ENCODE measurements around the gene CELF2. TPM values are rescaled to one million over a fixed set of nuclear protein-coding genes. Genes with fewer than 3 reads are reported as not detected.
A peak's percentile ranks its signal among the peaks of the same experiment; 100 is the strongest.

Gene CELF2
- total RNA-seq, 1 donor from 2014 or later, result 134 TPM

- peaks cover 84% of the 10 kb centered on the region for H3K4me1 Mint-ChIP-seq (ENCODE audit: low read depth)
- DNase-seq (ENCODE audit: low spot score), result no peak
- H3K9me3 Mint-ChIP-seq, result no peaks in the 10 kb centered on the region
- intact Hi-C loops (cut with micrococcal nuclease), result no loop called here
- H3K27ac Mint-ChIP-seq, result peak overlapping the region; percentile 84
- no peaks in the 10 kb centered on the region for H3K27me3 Mint-ChIP-seq (ENCODE audit: low read depth)
- H3K36me3 Mint-ChIP-seq (ENCODE audit: low read depth), result peaks cover 94% of the 10 kb centered on the region
- H3K4me3 Mint-ChIP-seq (ENCODE audit: low read depth), result no peak overlapping the region
These were observed 206.0 kb downstream of the CELF2 start for GRCh38 chr10:11223507-11224140.

GRCh38 chr10:11224321-11224720 is 206.6 kb downstream of the CELF2 start:
- H3K27ac Mint-ChIP-seq, result peak overlapping the region; percentile 90
- H3K27me3 Mint-ChIP-seq (ENCODE audit: low read depth), result no peaks in the 10 kb centered on the region
- no peak overlapping the region for H3K4me3 Mint-ChIP-seq (ENCODE audit: low read depth)
- peaks cover 94% of the 10 kb centered on the region for H3K36me3 Mint-ChIP-seq (ENCODE audit: low read depth)
- DNase-seq (ENCODE audit: low spot score), result no peak
- intact Hi-C loops (cut with micrococcal nuclease), result no loop called here
- peaks cover 84% of the 10 kb centered on the region for H3K4me1 Mint-ChIP-seq (ENCODE audit: low read depth)
- H3K9me3 Mint-ChIP-seq, result no peaks in the 10 kb centered on the region

GRCh38 chr10:11224792-11225416 is 207.2 kb downstream of the CELF2 start:
- no peak for DNase-seq (ENCODE audit: low spot score)
- H3K27me3 Mint-ChIP-seq (ENCODE audit: low read depth), result no peaks in the 10 kb centered on the region
- H3K27ac Mint-ChIP-seq, result peak overlapping the region; percentile 90
- peaks cover 91% of the 10 kb centered on the region for H3K36me3 Mint-ChIP-seq (ENCODE audit: low read depth)
- intact Hi-C loops (cut with micrococcal nuclease), result no loop called here
- H3K4me1 Mint-ChIP-seq (ENCODE audit: low read depth), result peaks cover 83% of the 10 kb centered on the region
- no peaks in the 10 kb centered on the region for H3K9me3 Mint-ChIP-seq
- H3K4me3 Mint-ChIP-seq (ENCODE audit: low read depth), result no peak overlapping the region

- intact Hi-C loops (cut with micrococcal nuclease), result loop anchor here (1.0 kb wide), 1 partner anchor 9 kb away; no protein-coding TSS in a partner anchor
- Mint-ChIP-seq H3K27ac (peak overlapping the region; percentile 90), H3K9me3 (no peaks in the 10 kb centered on the region), H3K4me1 (ENCODE audit: low read depth) (peaks cover 83% of the 10 kb centered on the region), H3K4me3 (ENCODE audit: low read depth) (peak overlapping the region; percentile 4), H3K27me3 (ENCODE audit: low read depth) (no peaks in the 10 kb centered on the region), H3K36me3 (ENCODE audit: low read depth) (peaks cover 91% of the 10 kb centered on the region)
- peak; percentile 50 for DNase-seq (ENCODE audit: low spot score)
These were observed 208.3 kb downstream of the CELF2 start for GRCh38 chr10:11225935-11226334.

GRCh38 chr10:11227103-11227502 is 209.4 kb downstream of the CELF2 start:
- H3K4me3 Mint-ChIP-seq (ENCODE audit: low read depth), result peak overlapping the region; percentile 40
- H3K27me3 Mint-ChIP-seq (ENCODE audit: low read depth), result no peaks in the 10 kb centered on the region
- no peaks in the 10 kb centered on the region for H3K9me3 Mint-ChIP-seq
- no peak for DNase-seq (ENCODE audit: low spot score)
- H3K36me3 Mint-ChIP-seq (ENCODE audit: low read depth), result peaks cover 87% of the 10 kb centered on the region
- peaks cover 83% of the 10 kb centered on the region for H3K4me1 Mint-ChIP-seq (ENCODE audit: low read depth)
- intact Hi-C loops (cut with micrococcal nuclease), result no loop called here
- peak overlapping the region; percentile 90 for H3K27ac Mint-ChIP-seq

- no peak for DNase-seq (ENCODE audit: low spot score)
- no peaks in the 10 kb centered on the region for H3K9me3 Mint-ChIP-seq
- peak overlapping the region; percentile 81 for H3K27ac Mint-ChIP-seq
- H3K36me3 Mint-ChIP-seq (ENCODE audit: low read depth), result peaks cover 87% of the 10 kb centered on the region
- intact Hi-C loops (cut with micrococcal nuclease), result no loop called here
- H3K27me3 Mint-ChIP-seq (ENCODE audit: low read depth), result no peaks in the 10 kb centered on the region
- no peak overlapping the region for H3K4me3 Mint-ChIP-seq (ENCODE audit: low read depth)
- H3K4me1 Mint-ChIP-seq (ENCODE audit: low read depth), result peaks cover 87% of the 10 kb centered on the region
These were observed 212.2 kb downstream of the CELF2 start for GRCh38 chr10:11229893-11230292.

- Mint-ChIP-seq H3K27ac (peak overlapping the region; percentile 82), H3K9me3 (no peaks in the 10 kb centered on the region), H3K27me3 (ENCODE audit: low read depth) (no peaks in the 10 kb centered on the region), H3K4me1 (ENCODE audit: low read depth) (peaks cover 87% of the 10 kb centered on the region), H3K36me3 (ENCODE audit: low read depth) (peaks cover 85% of the 10 kb centered on the region), H3K4me3 (ENCODE audit: low read depth) (no peak overlapping the region)
- intact Hi-C loops (cut with micrococcal nuclease), result no loop called here
- DNase-seq (ENCODE audit: low spot score), result no peak
These were observed 213.0 kb downstream of the CELF2 start for GRCh38 chr10:11230498-11231167.

- H3K9me3 Mint-ChIP-seq, result no peaks in the 10 kb centered on the region
- H3K4me1 Mint-ChIP-seq (ENCODE audit: low read depth), result peaks cover 87% of the 10 kb centered on the region
- H3K27me3 Mint-ChIP-seq (ENCODE audit: low read depth), result no peaks in the 10 kb centered on the region
- peak overlapping the region; percentile 82 for H3K27ac Mint-ChIP-seq
- no peak for DNase-seq (ENCODE audit: low spot score)
- H3K36me3 Mint-ChIP-seq (ENCODE audit: low read depth), result peaks cover 79% of the 10 kb centered on the region
- intact Hi-C loops (cut with micrococcal nuclease), result no loop called here
- no peak overlapping the region for H3K4me3 Mint-ChIP-seq (ENCODE audit: low read depth)
These were observed 213.6 kb downstream of the CELF2 start for GRCh38 chr10:11231285-11231684.

- H3K27ac Mint-ChIP-seq, result peak overlapping the region; percentile 98
- H3K4me1 Mint-ChIP-seq (ENCODE audit: low read depth), result peaks cover 87% of the 10 kb centered on the region
- H3K9me3 Mint-ChIP-seq, result no peaks in the 10 kb centered on the region
- no peaks in the 10 kb centered on the region for H3K27me3 Mint-ChIP-seq (ENCODE audit: low read depth)
- intact Hi-C loops (cut with micrococcal nuclease), result loop anchor here (2.0 kb wide), 1 partner anchor 14 kb away; no protein-coding TSS in a partner anchor
- DNase-seq (ENCODE audit: low spot score), result no peak
- H3K4me3 Mint-ChIP-seq (ENCODE audit: low read depth), result peak overlapping the region; percentile 46
- H3K36me3 Mint-ChIP-seq (ENCODE audit: low read depth), result peaks cover 78% of the 10 kb centered on the region
These were observed 214.7 kb downstream of the CELF2 start for GRCh38 chr10:11232222-11232961.

- peaks cover 84% of the 10 kb centered on the region for H3K4me1 Mint-ChIP-seq (ENCODE audit: low read depth)
- H3K36me3 Mint-ChIP-seq (ENCODE audit: low read depth), result peaks cover 72% of the 10 kb centered on the region
- intact Hi-C loops (cut with micrococcal nuclease), result loop anchor here (1.0 to 2.0 kb wide), 5 partner anchors 9 to 69 kb away; no protein-coding TSS in a partner anchor
- DNase-seq (ENCODE audit: low spot score), result no peak
- no peaks in the 10 kb centered on the region for H3K9me3 Mint-ChIP-seq
- peak overlapping the region; percentile 98 for H3K27ac Mint-ChIP-seq
- H3K27me3 Mint-ChIP-seq (ENCODE audit: low read depth), result no peaks in the 10 kb centered on the region
- H3K4me3 Mint-ChIP-seq (ENCODE audit: low read depth), result peak overlapping the region; percentile 58
These were observed 217.3 kb downstream of the CELF2 start for GRCh38 chr10:11234857-11235531.

GRCh38 chr10:11235771-11236170 is 218.1 kb downstream of the CELF2 start:
- Mint-ChIP-seq H3K9me3 (no peaks in the 10 kb centered on the region), H3K27me3 (ENCODE audit: low read depth) (no peaks in the 10 kb centered on the region), H3K36me3 (ENCODE audit: low read depth) (peaks cover 72% of the 10 kb centered on the region), H3K27ac (peak overlapping the region; percentile 98), H3K4me3 (ENCODE audit: low read depth) (peak overlapping the region; percentile 58), H3K4me1 (ENCODE audit: low read depth) (peaks cover 84% of the 10 kb centered on the region)
- intact Hi-C loops (cut with micrococcal nuclease), result loop anchor here (1.0 to 2.0 kb wide), 5 partner anchors 9 to 69 kb away; no protein-coding TSS in a partner anchor
- DNase-seq (ENCODE audit: low spot score), result no peak

- intact Hi-C loops (cut with micrococcal nuclease), result no loop called here
- H3K36me3 Mint-ChIP-seq (ENCODE audit: low read depth), result peaks cover 68% of the 10 kb centered on the region
- no peaks in the 10 kb centered on the region for H3K9me3 Mint-ChIP-seq
- peak overlapping the region; percentile 58 for H3K4me3 Mint-ChIP-seq (ENCODE audit: low read depth)
- H3K27ac Mint-ChIP-seq, result peak overlapping the region; percentile 98
- peaks cover 81% of the 10 kb centered on the region for H3K4me1 Mint-ChIP-seq (ENCODE audit: low read depth)
- peak; percentile 47 for DNase-seq (ENCODE audit: low spot score)
- H3K27me3 Mint-ChIP-seq (ENCODE audit: low read depth), result no peaks in the 10 kb centered on the region
These were observed 218.6 kb downstream of the CELF2 start for GRCh38 chr10:11236234-11236633.
